GM12891 (cell line): ENCODE results near the gene SRMS. TPM values are rescaled to one million over a fixed set of nuclear protein-coding genes. Genes with fewer than 3 reads are reported as not detected.

Experiments used
- DNase-seq: peaks from one replicate; pipeline ENCODE4 v3.0.0; 2011; ENCODE audit warnings: low spot score; ENCODE audit not compliant: insufficient read length
- FAIRE-seq: peaks from 2 replicates; lab custom pipeline; 2011; peaks lifted over from hg19 to GRCh38; lab: Jason Lieb, UNC
- PAX5 ChIP-seq: IDR thresholded peaks from 2 replicates; pipeline ENCODE4 v1.6.1; 2011; ENCODE audit warnings: low read length, moderate library complexity, mild to moderate bottlenecking; ENCODE audit not compliant: insufficient read depth, severe bottlenecking
- POLR2A ChIP-seq: IDR thresholded peaks from 2 replicates; pipeline ENCODE4 v1.6.1; 2011; ENCODE audit warnings: low read depth, low read length, control low read depth
- POLR2AphosphoS5 ChIP-seq: IDR thresholded peaks from 2 replicates; pipeline ENCODE4 v1.6.1; 2011; ENCODE audit warnings: low read depth, low read length, control low read depth
- POU2F2 ChIP-seq: IDR thresholded peaks from 2 replicates; pipeline ENCODE4 v1.6.1; 2011; ENCODE audit warnings: low read depth, mild to moderate bottlenecking, control low read depth, low read length, moderate library complexity
- SPI1 ChIP-seq: IDR thresholded peaks from 2 replicates; pipeline ENCODE4 v1.6.1; 2011; ENCODE audit warnings: low read depth, low read length, control low read depth
- TAF1 ChIP-seq: IDR thresholded peaks from 2 replicates; pipeline ENCODE4 v1.6.1; 2011; ENCODE audit warnings: low read depth, low read length, control low read depth
- polyA plus RNA-seq: library from polyadenylated mRNA; unstranded; fragments of >200 nt; gene quantifications from one replicate; pipeline ENCODE4 v1.2.1, GENCODE V29; 2012; ENCODE audit warnings: low read depth, missing spikeins, inconsistent platforms; ENCODE audit not compliant: missing spikeins

SRMS gene
- not detected for polyA plus RNA-seq

DNA sequence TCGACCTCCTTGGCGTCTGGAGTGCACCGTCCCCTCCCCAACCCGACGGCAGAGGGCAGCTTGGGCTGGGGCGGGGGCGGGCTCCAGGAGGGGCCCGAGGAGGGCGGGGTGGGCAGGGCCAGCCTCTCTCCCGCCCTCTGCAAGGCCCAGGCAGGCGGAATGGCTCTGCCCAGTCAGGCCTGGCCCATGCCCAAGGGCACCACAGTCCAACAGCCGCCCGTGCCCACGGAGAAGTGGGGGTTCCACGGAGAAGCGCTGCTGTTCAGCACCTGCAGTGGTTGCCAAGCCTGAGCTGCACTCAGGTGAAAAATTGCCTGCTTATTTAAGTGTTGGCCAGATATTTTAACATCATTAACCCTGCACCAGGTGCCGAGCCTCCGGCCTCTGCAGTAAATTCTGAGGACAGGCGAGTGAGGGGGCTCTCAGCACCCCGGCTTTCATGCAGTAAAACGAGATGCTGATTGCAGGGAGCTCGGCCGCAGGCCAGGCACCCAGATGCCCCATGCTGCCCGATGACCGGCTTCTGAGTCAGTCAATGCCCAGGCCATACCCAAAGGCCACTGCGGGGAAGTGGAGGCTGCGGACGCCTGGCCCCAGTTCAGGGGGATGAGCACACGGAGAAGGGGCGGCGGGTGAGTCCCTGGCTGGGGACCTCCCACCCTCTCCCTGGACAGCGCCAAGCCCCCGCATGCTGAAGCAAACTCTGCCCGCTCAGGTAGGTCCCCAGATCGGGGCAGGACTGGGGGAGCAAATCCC, at the start of gene SRMS:
SRMS (minus strand) TSS at position 25 of the 756 bp plus-strand sequence. CDS start 286 bp downstream, outside the sequence.
- DNase-seq: no peak
- TF ChIP-seq PAX5: no peak
- TF ChIP-seq POU2F2: no peak
- TF ChIP-seq POLR2AphosphoS5: no peak
- FAIRE-seq: no peak

DNA sequence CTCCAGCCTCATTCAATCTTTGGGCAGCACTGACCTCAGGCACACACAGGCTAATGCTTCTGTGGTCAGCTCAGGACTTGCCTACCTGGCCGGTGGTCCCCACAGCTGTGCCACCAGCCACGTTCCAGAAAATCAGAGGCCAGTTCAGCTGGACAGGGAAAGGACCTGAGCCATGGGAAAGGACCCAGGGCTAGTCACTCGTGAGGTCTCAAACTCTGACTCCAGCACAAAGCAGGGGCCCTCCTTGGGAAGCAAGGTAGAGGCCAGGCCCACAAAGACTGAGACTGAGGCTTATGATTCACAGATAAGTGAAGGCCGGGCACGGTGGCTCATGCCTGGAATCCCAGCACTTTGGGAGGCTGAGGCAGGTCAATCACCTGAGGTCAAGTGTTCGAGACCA, 48.9 kb upstream of the SRMS start:
- no peak for DNase-seq
- no peak for FAIRE-seq
- TF ChIP-seq POLR2A (no peak), SPI1 (no peak), POLR2AphosphoS5 (no peak), PAX5 (no peak), TAF1 (no peak), POU2F2 (no peak)

DNA sequence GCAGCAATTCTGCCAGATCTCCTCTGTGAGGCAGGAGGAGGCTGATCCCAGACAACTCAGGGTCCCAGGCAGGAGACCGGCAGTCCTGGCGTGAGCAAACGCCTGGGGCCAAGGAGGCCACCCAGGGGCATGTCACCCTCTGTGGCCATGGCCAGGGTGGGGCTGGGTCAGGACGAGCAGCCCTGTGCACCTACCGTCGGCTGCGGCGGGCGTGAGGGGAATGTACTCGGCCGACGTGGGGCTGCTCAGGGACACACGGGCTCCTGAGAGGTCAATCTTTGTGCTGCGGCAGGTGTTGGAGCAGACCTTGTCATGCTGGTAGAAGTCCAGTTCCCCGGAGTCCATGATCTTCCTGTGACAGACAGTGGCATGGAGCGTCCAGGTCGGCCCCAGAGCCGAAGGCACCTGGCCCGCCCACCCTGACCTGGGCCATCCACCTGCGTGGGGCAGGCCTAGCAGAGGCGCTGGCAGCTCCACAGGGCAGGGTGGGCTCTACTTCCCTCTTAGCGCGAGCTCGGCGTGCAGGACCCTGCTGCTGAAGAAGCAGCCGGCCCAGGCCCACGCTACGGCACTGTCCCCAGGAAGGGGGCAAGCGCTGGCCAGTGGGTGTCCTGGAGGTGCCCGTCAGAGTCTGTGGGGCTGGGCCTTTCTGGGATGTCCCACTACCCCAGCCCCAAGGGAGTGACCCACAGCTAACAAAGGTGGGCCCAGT, 48.0 kb upstream of the SRMS start:
- DNase-seq: no peak
- TF ChIP-seq POLR2AphosphoS5 (no peak), TAF1 (no peak), PAX5 (no peak), POLR2A (no peak), SPI1 (no peak), POU2F2 (no peak)
- no peak for FAIRE-seq

GRCh38 chr20:63594043-63594561, 46.6 kb upstream of the SRMS start:
- DNase-seq (no peak), FAIRE-seq (no peak)
- TF ChIP-seq POLR2A (no peak), POU2F2 (no peak), POLR2AphosphoS5 (no peak), TAF1 (no peak), SPI1 (no peak), PAX5 (no peak)

DNA sequence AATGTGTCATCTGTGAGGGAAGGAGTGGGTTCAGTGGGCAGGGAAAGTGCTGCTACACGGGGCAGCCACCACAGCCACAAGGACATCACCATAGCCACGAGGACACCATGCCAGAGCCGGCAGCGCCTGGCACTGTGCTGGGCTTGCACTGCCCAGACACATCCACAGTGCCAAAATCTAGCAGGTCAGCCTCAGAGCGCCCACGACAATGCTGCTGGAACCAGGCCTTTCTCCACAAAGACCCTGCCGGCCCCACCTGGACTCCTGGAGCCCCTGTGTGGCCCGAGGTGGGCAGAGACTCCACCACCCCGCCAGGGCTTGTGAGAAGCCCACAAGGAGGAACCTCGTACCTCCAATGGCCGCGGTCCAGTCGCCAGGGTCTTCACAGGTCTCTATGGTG, 45.1 kb upstream of the SRMS start:
- no peak for FAIRE-seq
- DNase-seq: no peak
- TF ChIP-seq PAX5: no peak
- TF ChIP-seq POU2F2: no peak
- no peak for TF ChIP-seq SPI1
- no peak for TF ChIP-seq TAF1
- no peak for TF ChIP-seq POLR2AphosphoS5
- no peak for TF ChIP-seq POLR2A

DNA sequence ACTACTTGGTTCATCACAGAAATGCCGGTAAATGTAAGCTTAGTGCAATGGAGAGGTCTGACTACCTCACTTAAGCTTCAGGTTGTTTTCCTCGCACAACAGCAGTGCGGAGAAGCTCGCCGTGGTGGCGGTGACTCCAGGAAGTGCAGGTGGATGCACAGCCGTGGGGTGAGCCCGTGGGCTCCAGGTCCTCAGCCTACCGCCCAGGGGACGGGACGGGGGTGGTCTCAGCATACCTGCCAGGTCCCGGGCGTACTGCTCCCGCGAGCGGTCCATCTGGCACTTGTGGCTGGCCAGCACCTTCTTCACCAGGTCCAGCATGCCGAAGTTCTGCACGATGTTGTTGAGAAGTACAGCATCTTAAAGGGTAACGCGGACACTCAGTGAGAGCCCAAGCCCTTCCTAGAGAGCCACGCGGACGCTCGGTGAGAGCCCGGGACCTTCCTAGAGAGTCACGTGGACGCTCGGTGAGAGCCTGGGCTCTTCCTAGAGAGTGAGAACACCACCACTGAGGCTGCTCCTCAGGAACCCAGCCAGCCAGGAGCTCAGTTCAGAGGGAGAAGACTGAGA, 44.3 kb upstream of the SRMS start:
- TF ChIP-seq PAX5 (no peak), POU2F2 (no peak), TAF1 (no peak), POLR2A (no peak), SPI1 (no peak), POLR2AphosphoS5 (no peak)
- FAIRE-seq: no peak
- DNase-seq: no peak

DNA sequence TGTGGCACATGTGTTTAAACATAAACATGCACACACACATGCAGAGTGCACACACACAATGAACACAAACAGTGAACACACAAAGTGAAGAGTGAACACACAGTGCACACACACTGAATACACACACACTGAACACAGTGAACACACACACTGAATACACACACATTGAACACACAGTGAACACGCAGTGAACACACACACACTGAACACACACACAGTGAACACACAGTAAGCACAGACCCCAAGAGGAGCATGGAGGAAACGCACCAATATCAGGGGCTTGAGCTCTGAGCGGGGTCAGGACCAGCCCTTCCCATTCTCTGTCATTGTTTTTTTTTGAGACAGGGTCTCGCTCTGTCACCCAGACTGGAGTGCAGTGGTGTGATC, 43.6 kb upstream of the SRMS start:
- TF ChIP-seq POU2F2: no peak
- TF ChIP-seq TAF1: no peak
- TF ChIP-seq POLR2AphosphoS5: no peak
- TF ChIP-seq PAX5: no peak
- no peak for TF ChIP-seq SPI1
- no peak for TF ChIP-seq POLR2A
- DNase-seq (no peak), FAIRE-seq (peak; percentile 13)

DNA sequence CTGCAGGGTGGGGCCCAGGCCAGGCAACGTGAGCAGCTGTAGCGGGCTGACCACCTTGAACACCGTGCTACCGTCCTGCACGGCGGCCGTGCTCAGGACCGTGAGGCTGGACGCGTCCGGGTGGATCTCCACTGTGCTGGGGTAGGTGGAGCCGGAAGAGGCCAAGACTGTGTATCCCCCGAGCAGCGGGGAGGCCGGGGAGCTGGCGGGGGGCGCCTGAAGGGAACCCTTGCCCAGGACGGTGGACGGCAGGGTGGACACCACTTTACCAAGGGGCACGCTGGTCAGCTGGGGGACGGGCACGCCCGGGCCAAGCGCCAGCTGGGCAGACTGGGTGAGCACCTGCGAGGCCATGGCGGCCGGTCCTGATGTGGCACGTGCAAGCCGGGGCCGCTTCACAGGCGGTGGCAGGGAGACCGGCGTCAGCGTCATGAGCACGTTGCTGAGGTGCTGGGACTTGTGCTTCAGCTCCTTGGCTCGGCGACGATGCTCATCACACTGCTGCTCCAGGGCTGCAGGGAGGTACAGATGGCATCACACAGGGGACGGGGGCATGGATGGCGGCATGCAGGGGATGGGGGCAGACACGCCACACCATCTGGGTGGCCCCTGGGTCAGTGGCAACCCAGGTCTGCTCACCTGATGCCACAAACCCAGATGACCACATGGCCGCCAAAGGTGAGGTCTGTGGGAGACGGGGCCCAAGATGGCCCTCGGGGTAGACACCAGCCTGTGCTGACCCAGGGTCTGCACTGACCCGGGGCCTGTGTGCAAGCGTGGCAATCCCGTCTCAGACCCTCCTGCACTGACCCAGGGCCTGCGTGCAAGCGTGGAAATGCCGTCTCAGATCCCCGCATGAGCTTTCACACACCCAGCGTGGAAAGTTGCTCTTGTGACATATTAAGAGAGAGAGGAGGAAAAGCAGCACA, 42.9 kb upstream of the SRMS start:
- TF ChIP-seq POLR2AphosphoS5 (no peak), SPI1 (no peak), POLR2A (no peak), TAF1 (no peak), POU2F2 (no peak), PAX5 (no peak)
- DNase-seq: no peak
- no peak for FAIRE-seq
